Parietal lobe (tissue), 2 donors: ENCODE results near the gene SLC6A20. TPM values are rescaled to one million over a fixed set of nuclear protein-coding genes. Genes with fewer than 3 reads are reported as not detected.

Experiments used
- small RNA-seq: library from RNA; depleted of rRNA; stranded (forward); fragments of <200 nt; gene quantifications from one replicate; pipeline ENCODE3, GENCODE V24; 2014; ENCODE audit warnings: low replicate concordance
- total RNA-seq: library from RNA; depleted of rRNA; stranded (reverse); fragments of >200 nt; gene quantifications from one replicate; pipeline ENCODE4 v1.2.3, GENCODE V29; 2014

The SLC6A20 gene, protein sequence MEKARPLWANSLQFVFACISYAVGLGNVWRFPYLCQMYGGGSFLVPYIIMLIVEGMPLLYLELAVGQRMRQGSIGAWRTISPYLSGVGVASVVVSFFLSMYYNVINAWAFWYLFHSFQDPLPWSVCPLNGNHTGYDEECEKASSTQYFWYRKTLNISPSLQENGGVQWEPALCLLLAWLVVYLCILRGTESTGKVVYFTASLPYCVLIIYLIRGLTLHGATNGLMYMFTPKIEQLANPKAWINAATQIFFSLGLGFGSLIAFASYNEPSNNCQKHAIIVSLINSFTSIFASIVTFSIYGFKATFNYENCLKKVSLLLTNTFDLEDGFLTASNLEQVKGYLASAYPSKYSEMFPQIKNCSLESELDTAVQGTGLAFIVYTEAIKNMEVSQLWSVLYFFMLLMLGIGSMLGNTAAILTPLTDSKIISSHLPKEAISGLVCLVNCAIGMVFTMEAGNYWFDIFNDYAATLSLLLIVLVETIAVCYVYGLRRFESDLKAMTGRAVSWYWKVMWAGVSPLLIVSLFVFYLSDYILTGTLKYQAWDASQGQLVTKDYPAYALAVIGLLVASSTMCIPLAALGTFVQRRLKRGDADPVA
- 1.6 TPM for total RNA-seq

DNA sequence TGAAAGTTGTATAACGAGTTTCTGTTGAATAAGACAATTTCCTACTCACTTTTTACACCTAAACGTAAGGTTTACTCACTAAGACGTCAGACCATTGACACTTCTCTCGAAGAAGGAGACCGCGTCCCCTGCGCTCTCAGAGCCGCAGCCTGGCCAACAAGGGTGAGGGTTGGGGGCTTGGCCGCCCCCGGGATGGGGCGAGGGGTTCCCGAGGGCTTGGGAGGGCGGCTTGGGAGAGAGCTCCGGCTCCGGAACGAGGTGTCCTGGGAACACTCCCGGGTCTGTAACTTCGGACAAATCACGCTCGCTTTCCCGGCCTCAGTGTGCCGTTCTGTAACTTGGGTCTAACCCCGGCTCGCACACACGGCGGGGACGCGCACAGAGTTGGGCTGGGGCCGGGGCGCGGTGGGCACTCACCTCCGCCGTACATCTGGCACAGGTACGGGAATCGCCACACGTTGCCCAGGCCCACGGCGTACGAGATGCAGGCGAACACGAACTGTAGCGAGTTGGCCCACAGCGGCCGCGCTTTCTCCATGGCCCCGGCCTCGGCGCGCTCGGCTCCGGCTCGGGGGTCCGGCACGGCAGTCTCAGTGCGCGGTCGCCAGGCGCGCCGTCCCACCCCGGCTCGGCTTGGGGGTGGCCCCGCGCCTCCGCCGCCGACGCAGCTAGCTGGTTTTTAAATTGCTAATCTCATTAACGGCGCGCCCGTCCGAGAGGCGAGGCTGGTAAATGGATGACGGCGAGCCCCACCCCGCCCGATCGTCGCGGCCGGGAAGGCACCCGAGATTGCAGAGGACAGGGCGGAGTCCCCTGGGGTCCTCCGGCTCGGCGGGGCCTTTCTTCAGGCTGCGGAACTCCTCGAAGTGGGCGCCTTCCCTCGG, at the start of gene SLC6A20:
Gene SLC6A20 (minus strand): TSS at position 655 of the 884 bp plus-strand sequence. CDS start 117 bp downstream, at position 538.

DNA sequence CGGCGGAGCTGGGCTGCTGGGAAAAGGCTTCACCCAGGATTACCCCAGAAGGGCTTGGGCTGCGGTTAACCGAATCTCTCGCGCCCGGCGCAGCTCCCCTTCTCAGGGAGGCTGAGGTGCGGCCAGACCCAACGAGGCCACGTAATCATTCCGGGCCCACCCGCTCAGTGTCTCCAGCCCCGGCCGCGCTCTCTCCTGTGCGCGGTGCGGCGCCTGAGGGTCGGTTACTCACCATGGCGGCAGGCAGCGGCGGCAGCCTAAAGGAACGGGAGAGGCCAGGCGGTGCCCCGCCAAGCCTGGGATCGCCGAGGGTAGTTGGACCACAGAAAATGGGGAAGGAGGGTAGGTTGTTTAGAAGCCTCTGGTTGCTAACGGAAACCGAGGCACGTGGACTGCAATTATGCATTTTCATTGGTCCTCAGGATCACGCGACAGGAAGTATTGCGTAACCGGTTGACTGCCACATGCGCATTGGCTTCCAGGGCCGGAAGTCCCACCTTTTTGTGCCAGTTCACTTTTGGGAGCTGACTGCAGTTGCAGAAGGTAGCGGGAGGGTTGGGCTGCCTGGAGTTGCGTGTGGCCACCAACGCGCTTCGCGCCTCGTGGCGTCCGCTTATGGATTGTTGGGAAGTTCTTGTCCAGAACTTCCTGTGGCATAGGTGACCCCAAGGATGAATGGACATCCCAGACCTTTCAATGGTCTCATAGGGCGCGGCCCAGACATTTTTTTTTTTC, 45.6 kb upstream of the SLC6A20 start, which contains the start of gene LZTFL1:
Gene LZTFL1 (minus strand): TSS at position 363 of the 735 bp plus-strand sequence. CDS start 128 bp downstream, at position 235.

Small RNA genes within 50 kb of the gene (small RNA-seq; reads per million reads assigned to genes)
- not detected for gene RN7SL145P

Other genes starting within 250 kb of the SLC6A20 start
- gene LIMD1, start 201.8 kb downstream of the SLC6A20 start, total RNA-seq = 16.3 TPM
- gene SACM1L, start 107.1 kb downstream of the SLC6A20 start, total RNA-seq = 77.6 TPM
- 29.4 TPM for gene LZTFL1, start 45.6 kb upstream of the SLC6A20 start, total RNA-seq
- not detected for gene CCR9, start 90.0 kb upstream of the SLC6A20 start, total RNA-seq
- gene CXCR6, start 146.9 kb upstream of the SLC6A20 start, total RNA-seq = not detected
- 3.1 TPM for gene FYCO1, start 199.3 kb upstream of the SLC6A20 start, total RNA-seq
- gene XCR1, start 230.9 kb upstream of the SLC6A20 start, total RNA-seq = not detected